Stomach (tissue), 8 donors: Measurements from ENCODE around the gene GRWD1. TPM values are rescaled to one million over a fixed set of nuclear protein-coding genes. Genes with fewer than 3 reads are reported as not detected.

Source experiments
- polyA plus RNA-seq, 3 donors: library from polyadenylated mRNA; stranded (reverse); fragments of 200-250 nt; gene quantifications; one replicate each; pipeline ENCODE4 v1.2.3, GENCODE V29; 2013
- total RNA-seq, 5 donors: library from RNA; depleted of rRNA; stranded (reverse); fragments of >200 nt; gene quantifications; one replicate each; pipeline versions ENCODE4 v1.1.0 to v1.2.3, GENCODE V29; 2014 to 2016
- donor health status: healthy with polysubstance abuse.
- donor health status: Bipolar disorder and iron deficiency.
- donor health status: healthy.

Gene GRWD1
- total and polyA plus RNA-seq, 8 donors = 5.8 to 49.4 (median 15.7) TPM

Other genes with a start within 250 kb of the GRWD1 start
- gene CARD8, start 190.1 kb upstream of the GRWD1 start, total RNA-seq = 10 to 100 TPM in 4 of 5 donors, 1 to 10 TPM in 1; 5.2 to 63.6 (median 39.4) TPM
- 10 to 100 TPM; 16.0 to 20.7 (median 17.1) TPM for gene CARD8, start 190.1 kb upstream of the GRWD1 start, polyA plus RNA-seq
- gene ZNF114, start 175.9 kb upstream of the GRWD1 start, total RNA-seq = under 1 TPM in 1 of 5 donors, not detected in 4; 0.55 TPM
- gene ZNF114, start 175.9 kb upstream of the GRWD1 start, polyA plus RNA-seq = under 1 TPM in 1 of 3 donors, not detected in 2; 0.10 TPM
- 10 to 100 TPM in 4 of 5 donors, 1 to 10 TPM in 1; 6.4 to 57.2 (median 27.5) TPM for gene EMP3, start 120.4 kb upstream of the GRWD1 start, total RNA-seq
- 10 to 100 TPM; 46.4 to 61.4 (median 53.7) TPM for gene EMP3, start 120.4 kb upstream of the GRWD1 start, polyA plus RNA-seq
- gene TMEM143, start 82.0 kb upstream of the GRWD1 start, total RNA-seq = 10 to 100 TPM in 4 of 5 donors, 1 to 10 TPM in 1; 9.4 to 33.3 (median 12.3) TPM
- 1 to 10 TPM; 4.2 to 8.6 (median 7.8) TPM for gene TMEM143, start 82.0 kb upstream of the GRWD1 start, polyA plus RNA-seq
- gene SYNGR4, start 81.6 kb upstream of the GRWD1 start, total RNA-seq = not detected
- gene SYNGR4, start 81.6 kb upstream of the GRWD1 start, polyA plus RNA-seq = not detected
- gene KDELR1, start 54.4 kb upstream of the GRWD1 start, total RNA-seq = 100 to 1,000 TPM in 1 of 5 donors, 10 to 100 TPM in 4; 45.8 to 123 (median 67.7) TPM
- gene KDELR1, start 54.4 kb upstream of the GRWD1 start, polyA plus RNA-seq = 10 to 100 TPM; 69.8 to 93.8 (median 72.0) TPM
- gene GRIN2D, start 52.3 kb upstream of the GRWD1 start, total RNA-seq = 1 to 10 TPM in 1 of 5 donors, under 1 TPM in 2, not detected in 2; 0.14 to 1.8 (median 0.37) TPM
- gene GRIN2D, start 52.3 kb upstream of the GRWD1 start, polyA plus RNA-seq = under 1 TPM in 2 of 3 donors, not detected in 1; 0.06 to 0.10 TPM
- gene KCNJ14, start 9.6 kb downstream of the GRWD1 start, total RNA-seq = 1 to 10 TPM in 2 of 5 donors, under 1 TPM in 1, not detected in 2; 0.92 to 4.6 (median 1.0) TPM
- gene KCNJ14, start 9.6 kb downstream of the GRWD1 start, polyA plus RNA-seq = under 1 TPM in 2 of 3 donors, not detected in 1; 0.19 to 0.75 TPM
- gene CYTH2, start 23.4 kb downstream of the GRWD1 start, total RNA-seq = 100 to 1,000 TPM in 2 of 5 donors, 10 to 100 TPM in 3; 39.3 to 229 (median 75.9) TPM
- 10 to 100 TPM; 46.3 to 63.7 (median 48.8) TPM for gene CYTH2, start 23.4 kb downstream of the GRWD1 start, polyA plus RNA-seq
- gene LMTK3, start 65.9 kb downstream of the GRWD1 start, total RNA-seq = 10 to 100 TPM in 1 of 5 donors, 1 to 10 TPM in 1, under 1 TPM in 2, not detected in 1; 0.45 to 23.5 (median 1.1) TPM
- gene LMTK3, start 65.9 kb downstream of the GRWD1 start, polyA plus RNA-seq = 1 to 10 TPM; 1.1 to 3.5 (median 2.8) TPM
- 1 to 10 TPM in 2 of 5 donors, not detected in 3; 2.6 to 3.1 TPM for gene SULT2B1, start 106.2 kb downstream of the GRWD1 start, total RNA-seq
- gene SULT2B1, start 106.2 kb downstream of the GRWD1 start, polyA plus RNA-seq = 10 to 100 TPM in 1 of 3 donors, 1 to 10 TPM in 2; 2.0 to 46.8 (median 5.0) TPM
- gene SPACA4, start 160.8 kb downstream of the GRWD1 start, total RNA-seq = not detected
- gene SPACA4, start 160.8 kb downstream of the GRWD1 start, polyA plus RNA-seq = not detected
- gene FAM83E, start 169.1 kb downstream of the GRWD1 start, total RNA-seq = 100 to 1,000 TPM in 2 of 5 donors, 10 to 100 TPM in 3; 17.5 to 275 (median 56.0) TPM
- 10 to 100 TPM; 13.3 to 62.5 (median 15.4) TPM for gene FAM83E, start 169.1 kb downstream of the GRWD1 start, polyA plus RNA-seq
- 1,000 to 10,000 TPM; 1,272 to 3,316 (median 1,768) TPM for gene RPL18, start 173.2 kb downstream of the GRWD1 start, total RNA-seq
- 1,000 to 10,000 TPM; 2,771 to 3,739 (median 3,620) TPM for gene RPL18, start 173.2 kb downstream of the GRWD1 start, polyA plus RNA-seq
- gene SPHK2, start 173.5 kb downstream of the GRWD1 start, total RNA-seq = 100 to 1,000 TPM in 1 of 5 donors, 10 to 100 TPM in 4; 10.6 to 156 (median 19.2) TPM
- gene SPHK2, start 173.5 kb downstream of the GRWD1 start, polyA plus RNA-seq = 10 to 100 TPM in 2 of 3 donors, 1 to 10 TPM in 1; 9.4 to 20.5 (median 19.9) TPM
- 10 to 100 TPM in 1 of 5 donors, 1 to 10 TPM in 3, not detected in 1; 7.2 to 21.7 (median 9.7) TPM for gene DBP, start 191.4 kb downstream of the GRWD1 start, total RNA-seq
- 10 to 100 TPM in 1 of 3 donors, 1 to 10 TPM in 2; 4.2 to 29.0 (median 9.2) TPM for gene DBP, start 191.4 kb downstream of the GRWD1 start, polyA plus RNA-seq
- gene CA11, start 200.2 kb downstream of the GRWD1 start, total RNA-seq = 10 to 100 TPM in 2 of 5 donors, 1 to 10 TPM in 2, not detected in 1; 1.8 to 33.0 (median 18.1) TPM
- 10 to 100 TPM; 15.7 to 17.7 (median 15.8) TPM for gene CA11, start 200.2 kb downstream of the GRWD1 start, polyA plus RNA-seq
- not detected for gene NTN5, start 227.0 kb downstream of the GRWD1 start, total RNA-seq
- gene NTN5, start 227.0 kb downstream of the GRWD1 start, polyA plus RNA-seq = 1 to 10 TPM in 1 of 3 donors, not detected in 2; 1.3 TPM
- gene FUT2, start 250.0 kb downstream of the GRWD1 start, total RNA-seq = 10 to 100 TPM; 23.2 to 42.0 (median 33.2) TPM
- gene FUT2, start 250.0 kb downstream of the GRWD1 start, polyA plus RNA-seq = 10 to 100 TPM; 22.7 to 76.8 (median 25.8) TPM